GM21360 (cell line): ENCODE measurements around the gene KRTAP10-7.
"Not testable (repeated sequence)": the region's sequence is repeated elsewhere in the genome, so short reads cannot be mapped to it uniquely, and the experiment has no call there.

Experiments
- ATAC-seq: cut with Tn5 transposase; IDR thresholded peaks from one replicate; pipeline ENCODE4 v1.9.1; 2021; ENCODE audit warnings: mild to moderate bottlenecking, moderate library complexity; ENCODE audit not compliant: unreplicated experiment

Gene KRTAP10-7

GRCh38 chr21:44600118-44600978 is at the start of gene KRTAP10-7:
TSS of gene KRTAP10-7 (plus strand) at chr21:44600597. CDS start at chr21:44600622, 25 bp downstream.
- not testable (repeated sequence) for ATAC-seq

GRCh38 chr21:44550807-44551206 is 49.6 kb upstream of the KRTAP10-7 start:
- ATAC-seq, result no peak

DNA sequence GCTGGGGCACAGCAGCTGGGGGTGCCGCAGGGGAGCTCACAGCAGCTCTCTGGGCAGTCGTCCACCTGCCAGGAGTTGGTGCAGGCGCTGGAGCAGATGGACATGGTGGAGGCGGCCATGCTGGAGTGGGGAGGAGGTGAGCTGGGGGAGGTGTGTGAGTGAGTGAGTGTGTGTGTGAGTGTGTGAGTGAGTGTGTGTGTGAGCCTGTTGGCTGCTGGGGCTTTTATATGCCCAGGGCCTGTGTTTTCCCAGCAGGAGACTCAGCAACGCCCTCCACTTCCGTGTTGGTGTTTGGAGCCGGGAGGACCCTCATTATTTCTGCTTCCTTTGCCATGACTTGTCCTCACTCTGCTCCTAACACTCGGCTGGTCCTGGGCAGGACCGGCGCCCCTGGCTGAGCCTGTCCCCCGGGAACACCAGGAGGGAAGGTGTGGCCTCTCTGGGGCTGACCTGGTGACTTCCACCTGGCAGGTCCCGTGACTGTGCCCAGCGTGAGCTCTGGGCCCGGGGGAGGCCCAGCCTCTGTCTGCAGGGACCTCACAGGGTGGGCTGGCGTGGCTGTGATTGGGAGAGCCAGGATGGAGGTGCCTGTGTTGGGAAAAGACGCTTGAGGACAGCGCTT is 48.9 kb upstream of the KRTAP10-7 start, which contains the start of gene KRTAP10-2:
KRTAP10-2 (minus strand) TSS at position 166 of the 622 bp plus-strand sequence; CDS start at position 119, 47 bp downstream.
- ATAC-seq, result no peak

GRCh38 chr21:44552136-44552535 is 48.3 kb upstream of the KRTAP10-7 start:
- ATAC-seq, result no peak

- ATAC-seq, result no peak
Measured at GRCh38 chr21:44552681-44553080, 47.7 kb upstream of the KRTAP10-7 start.

GRCh38 chr21:44555200-44555875 is 45.1 kb upstream of the KRTAP10-7 start:
- ATAC-seq, result no peak

DNA sequence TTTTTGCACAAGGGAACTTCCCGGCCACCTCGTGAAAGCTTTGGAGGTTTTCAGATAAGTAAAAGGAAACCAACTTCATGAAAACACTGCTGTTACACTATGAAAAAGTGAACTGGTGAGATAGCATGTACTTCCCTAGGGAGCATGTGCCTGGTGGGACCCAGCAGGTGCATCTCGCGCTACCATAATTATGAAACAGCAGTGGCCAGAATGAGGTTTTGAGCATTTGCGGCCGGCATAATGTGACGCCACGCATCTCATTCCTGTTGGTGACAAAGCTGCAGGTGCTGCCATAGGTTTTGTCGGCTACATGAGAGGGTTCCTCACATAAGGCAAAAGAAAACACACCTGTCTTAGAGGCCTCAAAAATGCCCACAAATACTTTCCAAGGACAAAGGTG is 43.5 kb upstream of the KRTAP10-7 start:
- no peak for ATAC-seq

DNA sequence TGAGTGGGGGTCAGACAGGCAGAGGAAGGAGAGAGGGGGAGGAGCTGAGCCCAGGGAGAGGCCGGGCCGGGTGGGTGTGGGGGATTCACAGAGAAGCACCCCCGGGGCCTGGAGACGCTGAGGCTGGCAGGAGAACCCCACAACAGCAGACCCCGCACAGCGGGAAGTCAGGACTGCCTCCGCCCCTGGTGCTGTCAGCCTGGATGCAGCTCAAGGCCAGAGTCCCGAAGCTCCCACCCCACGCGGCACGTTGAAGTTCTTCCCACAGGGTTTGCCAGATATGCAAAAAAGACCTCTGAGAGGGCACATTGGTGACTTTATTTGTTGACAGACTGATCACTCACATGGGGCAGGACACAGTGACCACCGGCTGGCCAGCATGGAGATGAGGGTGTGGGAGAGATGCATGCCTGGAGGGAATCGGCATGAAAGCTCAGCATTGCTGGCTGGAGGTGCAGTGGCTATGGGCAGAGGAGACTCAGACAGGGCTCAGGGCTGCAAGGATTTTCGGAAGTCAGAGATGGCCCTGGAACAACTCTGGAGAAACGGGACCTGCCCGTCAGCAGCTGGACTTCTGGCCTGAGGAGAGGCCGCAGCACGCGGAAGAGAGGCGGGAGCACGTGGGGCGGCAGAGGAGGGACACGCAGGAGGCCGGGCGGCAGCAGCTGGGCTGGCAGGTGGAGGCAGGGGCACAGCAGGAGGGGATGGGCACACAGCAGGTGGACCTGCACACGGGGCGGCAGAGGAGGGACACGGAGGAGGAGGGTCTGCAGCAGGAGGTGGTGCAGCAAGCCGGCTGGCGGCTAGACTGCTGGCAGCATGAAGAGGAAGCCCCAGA is 42.7 kb upstream of the KRTAP10-7 start:
- no peak for ATAC-seq

DNA sequence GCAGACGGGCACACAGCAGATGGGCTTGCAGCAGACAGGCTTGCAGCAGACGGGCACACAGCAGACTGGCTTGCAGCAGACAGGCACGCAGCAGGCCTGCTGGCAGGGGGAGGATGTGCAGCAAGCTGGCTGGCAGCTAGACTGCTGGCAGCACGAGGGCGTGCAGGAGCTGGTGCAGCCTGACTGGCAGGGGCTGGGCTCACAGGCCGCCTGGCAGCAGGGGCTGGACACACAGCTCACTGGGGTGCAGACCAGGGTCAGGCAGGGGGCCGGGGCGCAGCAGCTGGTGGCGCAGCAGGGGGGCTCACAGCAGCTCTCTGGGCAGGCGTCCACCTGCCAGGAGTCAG is 42.1 kb upstream of the KRTAP10-7 start:
- not testable (repeated sequence) for ATAC-seq

DNA sequence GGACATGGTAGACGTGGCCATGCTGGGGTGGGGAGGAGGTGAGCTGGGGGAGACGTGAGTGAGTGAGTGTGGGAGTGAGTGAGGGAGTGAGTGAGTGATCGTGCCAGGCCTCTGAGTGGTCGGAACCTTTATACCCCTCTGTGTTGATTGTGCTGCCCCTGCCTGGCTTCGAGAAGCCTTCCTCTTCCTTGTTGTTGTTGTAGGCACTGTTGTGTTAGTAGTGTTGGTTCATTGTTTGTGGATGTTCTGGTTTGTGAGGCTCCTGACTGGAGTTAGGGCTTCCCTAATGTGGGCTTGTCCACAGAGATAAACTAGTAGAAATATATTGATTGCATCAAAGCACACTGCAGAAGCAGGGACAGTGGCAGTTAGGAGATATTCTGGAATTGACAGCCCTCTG is 41.7 kb upstream of the KRTAP10-7 start, which contains the start of gene KRTAP10-3:
KRTAP10-3 (minus strand) TSS at position 101 of the 400 bp plus-strand sequence; CDS start at position 21, 80 bp downstream.
- ATAC-seq, result no peak

DNA sequence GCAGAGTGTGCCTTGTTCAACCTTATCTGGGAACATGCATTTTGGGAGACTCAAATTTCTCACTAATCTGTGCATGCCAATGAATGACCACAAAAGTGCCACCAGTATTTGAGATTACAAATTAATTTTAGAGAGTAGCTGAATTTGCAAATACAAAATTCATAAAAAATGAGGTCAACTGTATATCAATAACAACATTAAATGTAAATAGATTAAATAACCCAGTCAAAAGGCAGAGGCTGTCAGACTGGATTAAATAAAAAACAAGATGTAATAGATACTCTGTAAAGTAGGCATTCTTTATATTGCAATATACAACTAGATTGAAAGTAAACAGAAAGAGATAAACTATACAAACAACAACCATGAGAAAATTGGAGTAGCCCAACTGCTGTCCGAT is 36.3 kb upstream of the KRTAP10-7 start:
- ATAC-seq, result no peak

- no peak for ATAC-seq
Measured at GRCh38 chr21:44564886-44565598, 35.4 kb upstream of the KRTAP10-7 start.

DNA sequence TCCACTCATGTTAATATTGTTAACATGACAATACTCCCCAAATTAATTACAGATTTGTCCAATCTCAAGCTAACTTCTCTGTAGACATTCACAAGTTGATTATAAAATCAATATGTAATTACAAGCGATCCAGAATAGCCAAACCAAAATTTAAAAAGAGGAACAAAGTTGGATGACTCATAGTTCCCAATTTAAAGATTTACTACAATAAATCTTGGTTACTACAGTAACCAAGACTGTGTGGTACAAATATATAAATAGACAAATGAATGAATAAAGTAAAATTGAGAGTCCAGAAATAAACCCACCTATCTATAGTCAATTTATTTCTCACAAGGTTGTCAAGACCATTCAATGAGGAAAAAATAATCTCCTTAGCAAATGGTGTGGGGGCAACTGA is 34.0 kb upstream of the KRTAP10-7 start:
- no peak for ATAC-seq

GRCh38 chr21:44567481-44568171 is 32.8 kb upstream of the KRTAP10-7 start:
- no peak for ATAC-seq

DNA sequence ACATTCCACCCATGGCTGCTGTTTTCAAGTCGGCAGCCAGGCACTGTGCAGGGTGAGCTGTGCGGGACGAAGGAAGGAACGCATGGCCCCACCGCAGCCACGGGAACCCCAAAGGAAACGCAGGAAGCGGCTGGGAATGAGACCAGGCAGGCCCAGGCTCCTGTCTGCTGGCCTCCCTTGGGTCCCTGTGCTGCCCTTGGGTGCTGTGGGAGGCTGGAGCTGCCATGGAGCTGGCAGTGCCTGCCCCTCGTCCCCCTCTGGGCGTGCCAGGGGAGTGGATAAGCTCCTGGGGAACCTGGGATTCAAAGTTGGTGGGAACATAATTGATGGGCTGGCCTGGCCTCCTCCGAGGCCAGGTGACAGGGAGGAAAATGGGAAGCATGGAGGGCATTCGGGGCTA is 32.1 kb upstream of the KRTAP10-7 start:
- ATAC-seq, result no peak

- ATAC-seq, result no peak
Measured at GRCh38 chr21:44568667-44569556, 31.5 kb upstream of the KRTAP10-7 start.

DNA sequence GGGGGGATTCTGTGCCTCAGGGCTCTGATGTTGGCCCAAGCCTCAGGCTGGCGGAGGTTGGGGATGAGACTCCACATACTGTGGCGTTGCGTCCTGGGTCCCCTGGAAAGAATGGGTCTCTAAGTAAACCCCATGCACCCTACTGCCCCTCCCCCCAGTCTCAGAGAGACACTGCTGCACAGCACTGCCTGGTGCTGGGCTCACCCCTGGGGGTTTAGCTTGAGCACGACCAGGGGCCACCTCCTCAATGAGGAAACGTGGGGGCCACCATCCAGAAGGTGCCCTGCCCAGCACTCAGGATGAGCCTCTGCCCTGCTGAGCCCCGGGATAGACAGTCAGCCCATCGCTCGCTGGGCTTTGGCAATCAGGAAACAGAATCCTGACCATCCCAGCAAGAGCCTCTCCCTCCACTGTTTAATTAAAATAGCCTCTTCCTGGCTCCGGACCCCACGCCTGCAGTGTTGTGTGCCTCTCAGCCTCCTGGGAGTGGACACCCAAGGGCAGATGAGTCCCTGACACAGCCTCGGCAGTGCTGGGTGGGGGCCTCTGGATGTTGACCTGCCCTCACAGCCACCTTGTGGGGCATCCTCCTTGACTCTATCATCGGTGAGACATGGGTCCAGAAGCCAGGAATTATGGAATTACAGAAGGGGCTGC is 30.4 kb upstream of the KRTAP10-7 start:
- ATAC-seq, result no peak

DNA sequence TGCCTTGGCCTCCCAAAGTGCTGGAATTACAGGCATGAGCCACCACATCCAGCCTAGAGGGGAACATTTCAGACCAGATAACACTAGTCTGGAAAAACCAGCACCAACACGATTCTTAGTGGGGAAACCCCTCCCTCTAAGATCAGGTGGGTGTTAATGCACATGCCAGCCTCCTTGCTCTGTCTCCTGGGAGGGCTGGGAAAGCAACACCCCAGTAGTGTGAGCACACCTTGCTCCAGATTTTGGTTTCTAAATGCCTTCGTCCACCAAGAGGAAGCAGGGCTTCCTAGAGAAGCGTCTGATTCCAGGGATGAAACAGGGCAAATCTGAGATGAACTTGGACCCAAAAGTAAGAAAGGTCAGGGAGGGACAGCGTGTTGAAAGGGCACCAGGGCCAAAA is 29.1 kb upstream of the KRTAP10-7 start:
- ATAC-seq, result no peak
